K562 (cell line): ENCODE measurements around the gene CCND3. TPM values are rescaled to one million over a fixed set of nuclear protein-coding genes. Genes with fewer than 3 reads are reported as not detected.

ENCODE experiments used
- ATAC-seq: fragments of 200-7000 bp; cut with Tn5 transposase; 3 replicates; pipeline ENCODE4 v1.9.1; 2020; ENCODE audit warnings: moderate library complexity
- BruUV-seq: library from RNA; stranded (reverse); fragments of 400-500 nt; replicated peaks from 2 replicates; lab custom pipeline; 2021; lab: Mats Ljungman, UMichigan
- CTCF ChIA-PET: fragments of 300-600 bp; formaldehyde crosslinking; extraction: SDS; loops from one replicate; lab custom pipeline; 2021; ENCODE audit warnings: low intra/inter-chr PET ratio; lab: Yijun Ruan, JAX
- POLR2A ChIA-PET: fragments of 300-600, 350-650 bp; sonication (Branson Sonifier 250); formaldehyde crosslinking; extraction: SDS; loops from one replicate; lab custom pipeline; 2021; ENCODE audit warnings: antibody characterized with exemption, inconsistent platforms; lab: Yijun Ruan, JAX
- DNase-seq, 4 experiments: peaks; one replicate each; pipeline versions ENCODE4 v3.0.0 to v3.0.0-alpha.2; 2011 to 2018; ENCODE audit warnings: low spot score in 3 of 4, mixed read lengths in 3 of 4; ENCODE audit errors: extremely low read depth in 1 of 4
- FAIRE-seq: peaks from 2 replicates; lab custom pipeline; 2011; peaks lifted over from hg19 to GRCh38; lab: Jason Lieb, UNC
- H2AFZ ChIP-seq: 2 replicates; pipeline ENCODE4 v1.6.0; 2011; ENCODE audit warnings: low read depth, low read length, control low read depth, inconsistent platforms
- H3K27ac ChIP-seq: fragments of 200-600 bp; 3 replicates; pipeline ENCODE4 v1.8.0; 2011; ENCODE audit warnings: low read depth, mild to moderate bottlenecking, control low read depth, inconsistent platforms, low read length, moderate library complexity, mixed read lengths; ENCODE audit errors: extremely low read depth
- H3K27me3 ChIP-seq, 2 experiments: fragments of 300-600 bp in 1 of 2; 2 replicates in 1 of 2; 3 replicates in 1 of 2; pipeline versions ENCODE4 v1.6.0 to v1.8.0; 2011; ENCODE audit warnings: inconsistent platforms in 2 of 2, low read length in 2 of 2, mild to moderate bottlenecking in 1 of 2, mixed read lengths in 1 of 2, moderate library complexity in 1 of 2; ENCODE audit not compliant: control insufficient read depth in 2 of 2, insufficient read depth in 2 of 2
- H3K36me3 ChIP-seq: fragments of 300-600 bp; 3 replicates; pipeline ENCODE4 v1.8.0; 2011; ENCODE audit warnings: mild to moderate bottlenecking, low read length, inconsistent platforms; ENCODE audit not compliant: control insufficient read depth, insufficient read depth
- H3K4me1 ChIP-seq, 2 experiments: fragments of 200-600 bp in 1 of 2; replicated peaks in 1 of 2; 2 replicates in 1 of 2; 3 replicates in 1 of 2; pipeline versions ENCODE4 v1.5.1 to v1.8.0; 2011; ENCODE audit warnings: inconsistent platforms in 2 of 2, low read length in 2 of 2, mild to moderate bottlenecking in 1 of 2, mixed read lengths in 1 of 2, moderate library complexity in 1 of 2; ENCODE audit not compliant: control insufficient read depth in 2 of 2, insufficient read depth in 2 of 2
- H3K4me2 ChIP-seq: 2 replicates; pipeline ENCODE4 v1.6.1; 2011; ENCODE audit warnings: low read length, control low read depth, inconsistent platforms, mixed read lengths; ENCODE audit not compliant: insufficient read depth
- H3K4me3 ChIP-seq: fragments of 200-600 bp; sonication (generic), shearing (Covaris generic); 2 replicates; pipeline ENCODE4 v1.5.1; 2016; ENCODE audit warnings: control low read depth, inconsistent platforms
- H3K79me2 ChIP-seq: fragments of 200-600 bp; 3 replicates; pipeline ENCODE4 v1.8.0; 2011; ENCODE audit warnings: low read length, inconsistent platforms; ENCODE audit not compliant: control insufficient read depth, insufficient read depth
- H3K9ac ChIP-seq, 2 experiments: 2 replicates each; pipeline versions ENCODE4 v1.6.0 to v1.6.1; 2011; ENCODE audit warnings: low read depth in 2 of 2, low read length in 2 of 2, control low read depth in 1 of 2, inconsistent platforms in 1 of 2, mild to moderate bottlenecking in 1 of 2, mixed read lengths in 1 of 2; ENCODE audit not compliant: insufficient read depth in 1 of 2
- H3K9me1 ChIP-seq: one replicate; pipeline ENCODE4 v1.6.0; 2011; ENCODE audit warnings: inconsistent platforms, mild to moderate bottlenecking, low read length, moderate library complexity; ENCODE audit not compliant: control insufficient read depth, insufficient read depth
- H3K9me3 ChIP-seq: replicated peaks from 2 replicates; pipeline ENCODE4 v1.5.1; 2011; ENCODE audit warnings: low read depth, low read length, inconsistent platforms; ENCODE audit not compliant: control insufficient read depth, insufficient read depth
- H4K20me1 ChIP-seq: replicated peaks from 2 replicates; pipeline ENCODE4 v1.6.1; 2011; ENCODE audit warnings: low read length, inconsistent platforms, mixed read lengths; ENCODE audit not compliant: control insufficient read depth, insufficient read depth
- CBFA2T2 ChIP-seq: fragments of 450-650 bp; conservative IDR thresholded peaks from 2 replicates; pipeline ENCODE4 v1.6.1; 2017; ENCODE audit warnings: mild to moderate bottlenecking
- CHD2 ChIP-seq: IDR thresholded peaks from 2 replicates; pipeline ENCODE4 v1.6.1; 2011; ENCODE audit warnings: low read depth, low read length
- DMBX1 ChIP-seq: fragments of 250-450 bp; sonication (Bioruptor Pico); IDR thresholded peaks from 2 replicates; pipeline ENCODE4 v1.8.0; 2022; ENCODE audit warnings: inconsistent platforms, mild to moderate bottlenecking, moderate library complexity, borderline replicate concordance
- E2F4 ChIP-seq: sonication (generic); formaldehyde crosslinking; IDR thresholded peaks from 2 replicates; pipeline ENCODE4 v1.8.0; 2022; ENCODE audit warnings: mild to moderate bottlenecking, low read depth, missing genetic modification reagents
- ETS1 ChIP-seq: conservative IDR thresholded peaks from 2 replicates; pipeline ENCODE4 v1.6.1; 2011; ENCODE audit warnings: low read depth, mild to moderate bottlenecking, low read length; ENCODE audit not compliant: control insufficient read depth
- GATAD2B ChIP-seq: fragments of 450-650 bp; IDR thresholded peaks from 2 replicates; pipeline ENCODE4 v1.6.1; 2017; ENCODE audit warnings: mild to moderate bottlenecking, borderline replicate concordance
- NR2C2 ChIP-seq, 2 experiments: fragments of 200-800 bp in 1 of 2; sonication (Bioruptor generic) in 1 of 2; sonication (generic) in 1 of 2; formaldehyde crosslinking in 1 of 2; IDR thresholded peaks; 2 replicates each; pipeline versions ENCODE4 v1.6.1 to v1.8.0; 2016 to 2022; ENCODE audit warnings: mild to moderate bottlenecking in 1 of 2, missing compliant biosample characterization in 1 of 2, missing genetic modification characterization in 1 of 2, missing genetic modification reagents in 1 of 2
- NR3C1 ChIP-seq: sonication (generic); formaldehyde crosslinking; IDR thresholded peaks from 2 replicates; pipeline ENCODE4 v1.8.1; 2022; ENCODE audit warnings: missing genetic modification reagents
- OTX1 ChIP-seq: fragments of 450-650 bp; formaldehyde crosslinking; IDR thresholded peaks from 2 replicates; pipeline ENCODE4 v1.4.0; 2022; ENCODE audit warnings: mild to moderate bottlenecking
- POLR2AphosphoS2 ChIP-seq: IDR thresholded peaks from 2 replicates; pipeline ENCODE4 v1.6.1; 2012; ENCODE audit warnings: low read length, improper control_type of control experiment
- POLR2G ChIP-seq: fragments of 200-400 bp; formaldehyde crosslinking; IDR thresholded peaks from 2 replicates; pipeline ENCODE4 v1.6.1; 2017; ENCODE audit warnings: low read depth, mild to moderate bottlenecking, antibody characterized with exemption, low read length, moderate library complexity
- RBFOX2 ChIP-seq: fragments of 200-400 bp; formaldehyde crosslinking; IDR thresholded peaks from 2 replicates; pipeline ENCODE4 v1.6.1; 2017; ENCODE audit warnings: low read depth, mild to moderate bottlenecking, low read length, moderate library complexity
- RFX1 ChIP-seq: fragments of 450-650 bp; IDR thresholded peaks from 2 replicates; pipeline ENCODE4 v1.6.1; 2016; ENCODE audit warnings: mild to moderate bottlenecking, moderate library complexity
- SMARCE1 ChIP-seq: fragments of 450-650 bp; IDR thresholded peaks from 2 replicates; pipeline ENCODE4 v1.7.1; 2016; ENCODE audit warnings: mild to moderate bottlenecking
- SNRNP70 ChIP-seq: fragments of 200-400 bp; formaldehyde crosslinking; optimal IDR thresholded peaks from 2 replicates; pipeline ENCODE3; 2017; ENCODE audit warnings: low read depth, low read length
- ZNF224 ChIP-seq: sonication (generic); formaldehyde crosslinking; IDR thresholded peaks from 2 replicates; pipeline ENCODE4 v1.8.0; 2022; ENCODE audit warnings: mild to moderate bottlenecking, missing genetic modification reagents
- WGBS: fragments of 100-300 bp; shearing (Covaris generic); methylation state at CpG from one replicate; pipeline ENCODE4 v1.1.6; 2016; ENCODE audit warnings: low coverage, mixed read lengths; ENCODE audit not compliant: insufficient coverage; ENCODE audit errors: missing lambda C conversion rate; 5-methylcytosine and 5-hydroxymethylcytosine counted together
- in situ Hi-C: fragments of 300-500 bp; cut with MboI; formaldehyde crosslinking; loops from 4 replicates; pipeline ENCODE4 v1.15.0; 2018; ENCODE audit warnings: inconsistent platforms, mixed read lengths
- intact Hi-C: fragments of 100-400 bp; cut with micrococcal nuclease; formaldehyde crosslinking; loops from 2 replicates; pipeline ENCODE4 v1.14.2; 2022
- polyA plus RNA-seq, 8 experiments: library from polyadenylated mRNA; depleted of rRNA in 4 of 8; stranded (reverse) in 5 of 8; unstranded in 3 of 8; fragments of >200 nt; fragmentation: Nextera tagmentation in 2 of 8; fragmentation: Illumina TruSeq in 1 of 8; extraction: Ambion mirVana in 2 of 8; extraction: Trizol in 1 of 8; gene quantifications; 2 replicates each; pipeline versions ENCODE4 v1.2.1 to v1.2.3, GENCODE V29; 2011 to 2014; ENCODE audit warnings: inconsistent platforms in 1 of 8, missing spikeins in 1 of 8
- total RNA-seq, 7 experiments: library from RNA; depleted of rRNA in 6 of 7; stranded (reverse); fragments of >200 nt in 6 of 7; fragmentation: Illumina TruSeq in 2 of 7; extraction: Trizol in 2 of 7; gene quantifications; 2 replicates each; pipeline versions ENCODE4 v1.2.1 to v1.2.3, GENCODE V29; 2011 to 2021; ENCODE audit warnings: low replicate concordance in 1 of 7

CCND3 gene
- total and polyA plus RNA-seq, 9 of the 15 experiments (the other 6 are each of a cell fraction or from before 2014, with no cell fraction given): 21.5 to 204 (median 97.4) TPM

DNA sequence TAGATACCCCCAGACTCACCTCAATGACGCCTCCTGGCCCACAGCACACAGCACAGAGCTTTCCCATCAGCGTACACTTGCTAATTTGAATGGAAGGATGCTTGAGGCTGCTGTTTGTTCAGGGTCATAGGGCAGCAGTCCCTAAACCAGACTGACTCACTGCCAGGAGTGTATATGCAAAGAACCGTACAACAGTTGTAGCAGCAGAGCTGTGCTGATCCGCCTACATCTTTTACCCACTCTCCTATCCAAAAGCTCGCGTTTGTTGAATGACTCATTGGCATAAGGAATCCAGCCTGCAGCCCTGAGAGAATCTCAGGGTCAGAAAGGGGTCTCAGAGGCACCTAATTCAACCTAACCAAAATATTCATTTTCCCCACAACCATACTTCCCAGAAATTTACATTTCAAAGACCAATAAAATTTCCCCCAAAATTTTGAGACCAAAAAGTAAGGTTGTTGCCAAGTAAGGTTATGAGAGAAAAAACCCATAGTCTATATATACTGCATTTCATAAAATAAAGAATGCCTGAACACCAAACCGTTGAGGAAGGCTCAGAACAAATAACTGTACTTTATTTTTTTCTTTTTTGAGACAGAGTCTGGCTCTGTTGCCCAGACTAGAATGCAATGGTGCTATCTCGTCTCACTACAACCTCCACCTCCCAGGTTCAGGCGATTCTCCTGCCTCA, 35.3 kb upstream of the CCND3 start (continued):
- no peak for TF ChIP-seq E2F4 (CRISPR knock-in tag)
- TF ChIP-seq NR2C2 (CRISPR knock-in tag; IDR thresholded peaks at IDR 0.05): no peak
- TF ChIP-seq NR2C2 (tag; IDR thresholded peaks at IDR 0.05): 0 out of 2 replicates have a peak, but pooled peaks have one; percentile 31
- TF ChIP-seq CHD2: no peak

GRCh38 chr6:41975276-41975675, 33.7 kb upstream of the CCND3 start:
- FAIRE-seq: no peak
- in situ Hi-C loops: no loop called here
- Histone ChIP-seq H3K9me1 (no peaks in the 10 kb centered on the region), H3K27me3 (no peaks in the 10 kb centered on the region), H3K4me1 (peaks cover 5 to 13% of the 10 kb centered on the region in 2 experiments; a peak in 4 of 5 replicates), H2AFZ (no peak overlapping the region), H3K79me2 (no peaks in the 10 kb centered on the region), H3K4me2 (no peak overlapping the region), H3K9me3 (no peaks in the 10 kb centered on the region), H3K9ac (peak overlapping the region in 1 of 2 experiments; percentile 29; a peak in 1 of 4 replicates)
- intact Hi-C loops: no loop called here
- ATAC-seq: peak; percentile 19
- WGBS: 42% methylated on average over 4 of the region's 4 CpGs
- TF ChIP-seq NR3C1 (no peak), DMBX1 (CRISPR knock-in tag) (no peak), GATAD2B (no peak), OTX1 (CRISPR knock-in tag) (no peak), POLR2G (no peak), CBFA2T2 (no peak), SMARCE1 (no peak), ETS1 (no peak), ZNF224 (no peak), POLR2AphosphoS2 (no peak), RBFOX2 (no peak), SNRNP70 (no peak), RFX1 (no peak)
- TF ChIP-seq, all 486 proteins: peak for 0
- H3K27ac ChIP-seq: no peak overlapping the region
- DNase-seq: peak in 1 of 4 experiments; percentile 8
- H3K36me3 ChIP-seq: no peaks in the 10 kb centered on the region
- POLR2A ChIA-PET: interaction anchor here (1.0 to 1.7 kb wide), 2 partner anchors 53 to 116 kb away, joined by 3 to 4 read pairs; no protein-coding TSS in a partner anchor
- H4K20me1 ChIP-seq: no peaks in the 10 kb centered on the region
- no TSS peak for BruUV-seq
- CTCF ChIA-PET: no interaction called here
- no peak overlapping the region for H3K4me3 ChIP-seq
